Measurements from ENCODE around the gene CPLANE2.
A peak's percentile ranks its signal among the peaks of the same experiment; 100 is the strongest.
"Not testable (repeated sequence)": the region's sequence is repeated elsewhere in the genome, so short reads cannot be mapped to it uniquely, and the experiment has no call there.

Gene CPLANE2

GRCh38 chr1:16226490-16227179 lies 10.3 kb downstream of the CPLANE2 start:
- Histone ChIP-seq H3K36me3 (ENCODE audit: insufficient read depth, low read length) (no peaks in the 10 kb centered on the region), H3K4me1 (ENCODE audit: control insufficient read depth, insufficient read depth, low read length) (no peaks in the 10 kb centered on the region), H3K4me3 (ENCODE audit: low read length) (no peak overlapping the region), H3K4me2 (ENCODE audit: low read length) (no peak overlapping the region), H3K9ac (ENCODE audit: low read depth, low read length) (no peak overlapping the region), H3K9me3 (replicated peaks; ENCODE audit: low read length) (no peaks in the 10 kb centered on the region), H3K27me3 (ENCODE audit: control insufficient read depth, insufficient read depth, low read length) (peaks cover 15% of the 10 kb centered on the region)

DNA sequence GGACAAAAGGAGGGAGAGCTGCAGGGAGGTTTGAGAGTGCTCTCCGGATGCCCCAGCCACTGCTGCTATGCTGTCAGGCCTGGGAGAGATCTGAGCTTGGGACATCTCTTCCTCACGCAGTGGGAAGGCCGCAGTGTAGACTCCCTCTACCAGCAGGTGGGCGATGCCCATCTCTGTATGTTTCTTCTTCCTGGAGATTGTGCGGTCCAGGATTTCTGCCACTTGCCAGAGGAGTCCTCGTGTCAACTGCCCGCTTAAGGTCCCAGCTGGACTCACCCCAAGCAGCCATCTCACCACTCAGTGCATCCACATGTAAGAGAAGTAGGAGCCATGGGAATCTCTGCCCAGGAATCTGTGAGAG lies 10.9 kb downstream of the CPLANE2 start:
- no peaks in the 10 kb centered on the region for H3K36me3 ChIP-seq (ENCODE audit: insufficient read depth, low read length)
- H3K4me1 ChIP-seq (ENCODE audit: control insufficient read depth, insufficient read depth, low read length): no peaks in the 10 kb centered on the region
- no peak overlapping the region for H3K4me3 ChIP-seq (ENCODE audit: low read length)
- H3K27me3 ChIP-seq (ENCODE audit: control insufficient read depth, insufficient read depth, low read length): peaks cover 20% of the 10 kb centered on the region
- no peaks in the 10 kb centered on the region for H3K9me3 ChIP-seq (replicated peaks; ENCODE audit: low read length)
- H3K4me2 ChIP-seq (ENCODE audit: low read length): no peak overlapping the region
- H3K9ac ChIP-seq (ENCODE audit: low read depth, low read length): no peak overlapping the region

- H3K4me3 ChIP-seq (ENCODE audit: low read length): no peak overlapping the region
- H3K4me1 ChIP-seq (ENCODE audit: control insufficient read depth, insufficient read depth, low read length): no peaks in the 10 kb centered on the region
- no peak overlapping the region for H3K9ac ChIP-seq (ENCODE audit: low read depth, low read length)
- no peaks in the 10 kb centered on the region for H3K9me3 ChIP-seq (replicated peaks; ENCODE audit: low read length)
- H3K4me2 ChIP-seq (ENCODE audit: low read length): no peak overlapping the region
- no peaks in the 10 kb centered on the region for H3K36me3 ChIP-seq (ENCODE audit: insufficient read depth, low read length)
- H3K27me3 ChIP-seq (ENCODE audit: control insufficient read depth, insufficient read depth, low read length): peaks cover 24% of the 10 kb centered on the region
Observed at GRCh38 chr1:16224472-16224871, 12.5 kb downstream of the CPLANE2 start.

- not testable (repeated sequence) for H3K9me3 ChIP-seq (replicated peaks; ENCODE audit: low read length)
Observed at GRCh38 chr1:16222716-16223115, 14.3 kb downstream of the CPLANE2 start.

GRCh38 chr1:16221499-16221898 lies 15.5 kb downstream of the CPLANE2 start:
- Histone ChIP-seq H3K4me3 (ENCODE audit: low read length) (no peak overlapping the region), H3K4me2 (ENCODE audit: low read length) (no peak overlapping the region), H3K36me3 (ENCODE audit: insufficient read depth, low read length) (no peaks in the 10 kb centered on the region), H3K4me1 (ENCODE audit: control insufficient read depth, insufficient read depth, low read length) (peaks cover 10% of the 10 kb centered on the region), H3K9me3 (replicated peaks; ENCODE audit: low read length) (no peaks in the 10 kb centered on the region), H3K9ac (ENCODE audit: low read depth, low read length) (no peak overlapping the region), H3K27me3 (ENCODE audit: control insufficient read depth, insufficient read depth, low read length) (peaks cover 17% of the 10 kb centered on the region)

More at GRCh38 chr1:16222716-16223115, 14.3 kb downstream of the CPLANE2 start:
- H3K4me3 ChIP-seq (ENCODE audit: low read length); H3K4me2 ChIP-seq (ENCODE audit: low read length); H3K4me1 ChIP-seq (ENCODE audit: control insufficient read depth, insufficient read depth, low read length); H3K36me3 ChIP-seq (ENCODE audit: insufficient read depth, low read length); H3K9ac ChIP-seq (ENCODE audit: low read depth, low read length): not testable (repeated sequence)
- peaks cover 24% of the 10 kb centered on the region for H3K27me3 ChIP-seq (ENCODE audit: control insufficient read depth, insufficient read depth, low read length)

GRCh38 chr1:16219968-16220500 lies 16.9 kb downstream of the CPLANE2 start:
- no peaks in the 10 kb centered on the region for H3K36me3 ChIP-seq (ENCODE audit: insufficient read depth, low read length)
- H3K4me3 ChIP-seq (ENCODE audit: low read length): no peak overlapping the region
- H3K4me2 ChIP-seq (ENCODE audit: low read length): no peak overlapping the region
- peaks cover 12% of the 10 kb centered on the region for H3K4me1 ChIP-seq (ENCODE audit: control insufficient read depth, insufficient read depth, low read length)
- peaks cover 10% of the 10 kb centered on the region for H3K27me3 ChIP-seq (ENCODE audit: control insufficient read depth, insufficient read depth, low read length)
- no peak overlapping the region for H3K9ac ChIP-seq (ENCODE audit: low read depth, low read length)
- H3K9me3 ChIP-seq (replicated peaks; ENCODE audit: low read length): no peaks in the 10 kb centered on the region

GRCh38 chr1:16218674-16219071 lies 18.3 kb downstream of the CPLANE2 start:
- Histone ChIP-seq H3K9me3 (replicated peaks; ENCODE audit: low read length) (no peaks in the 10 kb centered on the region), H3K4me2 (ENCODE audit: low read length) (no peak overlapping the region), H3K4me3 (ENCODE audit: low read length) (no peak overlapping the region), H3K4me1 (ENCODE audit: control insufficient read depth, insufficient read depth, low read length) (peaks cover 12% of the 10 kb centered on the region), H3K9ac (ENCODE audit: low read depth, low read length) (no peak overlapping the region), H3K27me3 (ENCODE audit: control insufficient read depth, insufficient read depth, low read length) (peaks cover 10% of the 10 kb centered on the region), H3K36me3 (ENCODE audit: insufficient read depth, low read length) (no peaks in the 10 kb centered on the region)

- Histone ChIP-seq H3K4me1 (ENCODE audit: control insufficient read depth, insufficient read depth, low read length) (peaks cover 12% of the 10 kb centered on the region), H3K9ac (ENCODE audit: low read depth, low read length) (no peak overlapping the region), H3K36me3 (ENCODE audit: insufficient read depth, low read length) (no peaks in the 10 kb centered on the region), H3K4me3 (ENCODE audit: low read length) (no peak overlapping the region), H3K27me3 (ENCODE audit: control insufficient read depth, insufficient read depth, low read length) (peaks cover 13% of the 10 kb centered on the region), H3K4me2 (ENCODE audit: low read length) (peak overlapping the region; percentile 90), H3K9me3 (replicated peaks; ENCODE audit: low read length) (no peaks in the 10 kb centered on the region)
Observed at GRCh38 chr1:16218014-16218673, 18.8 kb downstream of the CPLANE2 start.

GRCh38 chr1:16217061-16217785 lies 19.8 kb downstream of the CPLANE2 start:
- Histone ChIP-seq H3K9ac (ENCODE audit: low read depth, low read length) (peak overlapping the region; percentile 48), H3K4me3 (ENCODE audit: low read length) (peak overlapping the region; percentile 71), H3K4me2 (ENCODE audit: low read length) (peak overlapping the region; percentile 90), H3K4me1 (ENCODE audit: control insufficient read depth, insufficient read depth, low read length) (peaks cover 12% of the 10 kb centered on the region), H3K36me3 (ENCODE audit: insufficient read depth, low read length) (no peaks in the 10 kb centered on the region), H3K9me3 (replicated peaks; ENCODE audit: low read length) (no peaks in the 10 kb centered on the region), H3K27me3 (ENCODE audit: control insufficient read depth, insufficient read depth, low read length) (peaks cover 19% of the 10 kb centered on the region)

DNA sequence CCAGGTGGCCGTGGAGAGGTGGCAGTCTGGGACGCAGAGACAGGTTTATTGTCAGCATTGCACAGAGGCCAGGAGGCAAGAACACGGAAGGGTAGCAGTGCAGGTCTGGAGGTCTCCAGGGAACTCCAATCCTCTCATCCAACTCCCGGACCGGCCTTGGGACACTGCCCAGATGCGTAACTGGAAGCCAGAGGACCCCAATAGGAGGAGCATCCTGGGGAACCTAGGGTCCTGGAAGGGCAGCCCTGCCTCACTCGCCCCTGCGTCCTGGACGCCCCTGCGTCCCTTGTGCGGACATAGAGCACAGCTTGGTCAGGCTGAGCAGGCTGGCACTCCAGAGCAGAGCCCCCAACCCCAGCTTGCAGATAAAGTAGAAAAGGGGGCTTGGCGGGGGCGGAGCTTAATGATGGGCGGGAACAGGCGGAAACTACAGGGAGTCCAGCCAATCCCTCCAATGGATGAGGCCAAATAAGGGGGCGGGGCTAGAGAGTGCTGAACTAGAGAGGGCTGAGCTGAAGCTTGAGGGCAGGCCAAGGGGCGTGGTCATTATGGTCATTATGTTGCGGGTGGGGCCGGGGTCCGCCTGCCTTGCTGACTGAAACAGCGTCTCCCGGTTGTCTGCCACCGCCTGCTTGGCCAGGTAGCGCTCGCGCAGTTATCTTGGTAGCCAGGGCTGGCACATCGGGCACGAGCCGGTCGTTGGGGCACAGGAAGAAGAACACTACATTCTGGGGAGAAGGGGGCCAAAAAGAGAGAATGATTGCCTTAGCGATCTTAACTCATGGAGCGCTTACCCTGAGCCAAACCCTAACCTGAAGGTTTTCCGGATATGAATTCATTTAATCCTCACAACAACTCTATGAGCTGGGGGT lies 20.9 kb downstream of the CPLANE2 start:
- H3K4me2 ChIP-seq (ENCODE audit: low read length): peak overlapping the region; percentile 90
- no peak overlapping the region for H3K9ac ChIP-seq (ENCODE audit: low read depth, low read length)
- H3K4me3 ChIP-seq (ENCODE audit: low read length): peak overlapping the region; percentile 71
- peaks cover 12% of the 10 kb centered on the region for H3K4me1 ChIP-seq (ENCODE audit: control insufficient read depth, insufficient read depth, low read length)
- H3K27me3 ChIP-seq (ENCODE audit: control insufficient read depth, insufficient read depth, low read length): peaks cover 18% of the 10 kb centered on the region
- no peaks in the 10 kb centered on the region for H3K9me3 ChIP-seq (replicated peaks; ENCODE audit: low read length)
- H3K36me3 ChIP-seq (ENCODE audit: insufficient read depth, low read length): no peaks in the 10 kb centered on the region

- not testable (repeated sequence) for H3K9ac ChIP-seq (ENCODE audit: low read depth, low read length); H3K4me3 ChIP-seq (ENCODE audit: low read length); H3K9me3 ChIP-seq (replicated peaks; ENCODE audit: low read length); H3K4me2 ChIP-seq (ENCODE audit: low read length); H3K36me3 ChIP-seq (ENCODE audit: insufficient read depth, low read length)
- H3K27me3 ChIP-seq (ENCODE audit: control insufficient read depth, insufficient read depth, low read length): peaks cover 14% of the 10 kb centered on the region
- peaks cover 12% of the 10 kb centered on the region for H3K4me1 ChIP-seq (ENCODE audit: control insufficient read depth, insufficient read depth, low read length)
Observed at GRCh38 chr1:16215240-16215639, 21.7 kb downstream of the CPLANE2 start.
